A673 (cell line): Measurements from ENCODE around the gene IRAK3. TPM values are rescaled to one million over a fixed set of nuclear protein-coding genes. Genes with fewer than 3 reads are reported as not detected.

Experiments
- BruUV-seq: library from RNA; stranded (reverse); fragments of 400-500 nt; replicated peaks from 2 replicates; lab custom pipeline; 2021; lab: Mats Ljungman, UMichigan
- CTCF ChIA-PET: fragments of 300-600 bp; sonication (Branson Sonifier 250); formaldehyde crosslinking; loops from one replicate; lab custom pipeline; 2022; ENCODE audit warnings: antibody characterized with exemption; lab: Charles Lee
- POLR2A ChIA-PET: fragments of 300-600 bp; sonication (Branson Sonifier 250); formaldehyde crosslinking; loops from one replicate; lab custom pipeline; 2022; ENCODE audit warnings: antibody characterized with exemption; ENCODE audit not compliant: low non-redundant PET; lab: Charles Lee
- DNase-seq: peaks from one replicate; pipeline ENCODE4 v3.0.0-alpha.2; 2015; ENCODE audit warnings: low spot score
- H3K27ac ChIP-seq: fragments of 200-600 bp; sonication (generic); 2 replicates; pipeline ENCODE4 v1.5.1; 2016; ENCODE audit warnings: mixed run types, low read depth, mild to moderate bottlenecking, mixed read lengths, antibody characterized with exemption, low read length; ENCODE audit not compliant: poor library complexity, severe bottlenecking
- H3K27me3 ChIP-seq: fragments of 200-600 bp; sonication (generic); replicated peaks from 2 replicates; pipeline ENCODE4 v1.6.1; 2017; ENCODE audit warnings: mixed run types, low read depth, mild to moderate bottlenecking, mixed read lengths, antibody characterized with exemption, low read length; ENCODE audit not compliant: insufficient read depth, poor library complexity
- H3K36me3 ChIP-seq: fragments of 200-600 bp; sonication (generic); 2 replicates; pipeline ENCODE4 v1.6.1; 2016; ENCODE audit warnings: mixed run types, mild to moderate bottlenecking, mixed read lengths, antibody characterized with exemption, low read length; ENCODE audit not compliant: insufficient read depth, poor library complexity, severe bottlenecking
- H3K4me1 ChIP-seq: fragments of 200-600 bp; sonication (generic); 2 replicates; pipeline ENCODE4 v1.6.1; 2017; ENCODE audit warnings: mixed run types, mild to moderate bottlenecking, mixed read lengths, antibody characterized with exemption, low read length; ENCODE audit not compliant: insufficient read depth, poor library complexity, severe bottlenecking
- H3K4me3 ChIP-seq: fragments of 200-600 bp; sonication (generic); 2 replicates; pipeline ENCODE4 v1.5.1; 2016; ENCODE audit warnings: low read depth, mixed run types, mild to moderate bottlenecking, mixed read lengths, low read length; ENCODE audit not compliant: poor library complexity, severe bottlenecking
- H3K9me3 ChIP-seq: fragments of 200-600 bp; sonication (generic); 2 replicates; pipeline ENCODE4 v1.6.1; 2016; ENCODE audit warnings: mixed run types, low read depth, mild to moderate bottlenecking, mixed read lengths, antibody characterized with exemption, low read length; ENCODE audit not compliant: poor library complexity, severe bottlenecking
- CTCF ChIP-seq: fragments of 300-800, 200-600 bp; sonication (generic); conservative IDR thresholded peaks from 2 replicates; pipeline ENCODE4 v1.5.1; 2017; ENCODE audit warnings: low read depth, mild to moderate bottlenecking, antibody characterized with exemption, low read length, moderate library complexity, mixed read lengths
- EZH2 ChIP-seq: fragments of 200-600 bp; sonication (generic); IDR thresholded peaks from 2 replicates; pipeline ENCODE4 v1.6.1; 2017; ENCODE audit warnings: borderline replicate concordance, low read depth, mild to moderate bottlenecking, mixed read lengths, antibody characterized with exemption, low read length; ENCODE audit not compliant: poor library complexity, severe bottlenecking
- intact Hi-C: fragments of 100-400 bp; cut with micrococcal nuclease; formaldehyde crosslinking; loops from one replicate; pipeline ENCODE4 v1.10.0; 2022; ENCODE audit not compliant: unreplicated experiment
- total RNA-seq: library from RNA; stranded (reverse); gene quantifications from 2 replicates; pipeline ENCODE4 v1.2.3, GENCODE V29; 2021

IRAK3 gene
- total RNA-seq, 1 experiment from 2014 or later = 0.19 TPM

GRCh38 chr12:66160704-66161103 is 28.3 kb upstream of the IRAK3 start:
- intact Hi-C loops = no loop called here
- TF ChIP-seq EZH2 = no peak
- no peak for TF ChIP-seq CTCF
- BruUV-seq = no TSS peak
- peaks cover 10% of the 10 kb centered on the region for H3K4me1 ChIP-seq
- peaks cover 13% of the 10 kb centered on the region for H3K36me3 ChIP-seq
- CTCF ChIA-PET = no interaction called here
- H3K9me3 ChIP-seq = peaks cover 18% of the 10 kb centered on the region
- no peak overlapping the region for H3K4me3 ChIP-seq
- DNase-seq = no peak
- H3K27ac ChIP-seq = no peak overlapping the region
- H3K27me3 ChIP-seq = no peaks in the 10 kb centered on the region
- POLR2A ChIA-PET = no interaction called here

- TF ChIP-seq CTCF = no peak
- TF ChIP-seq EZH2 = no peak
- peaks cover 21% of the 10 kb centered on the region for H3K9me3 ChIP-seq
- CTCF ChIA-PET = no interaction called here
- H3K27me3 ChIP-seq = no peaks in the 10 kb centered on the region
- H3K27ac ChIP-seq = no peak overlapping the region
- intact Hi-C loops = no loop called here
- POLR2A ChIA-PET = no interaction called here
- DNase-seq = peak; percentile 59
- no TSS peak for BruUV-seq
- H3K4me1 ChIP-seq = peaks cover 10% of the 10 kb centered on the region
- H3K4me3 ChIP-seq = no peak overlapping the region
- peaks cover 21% of the 10 kb centered on the region for H3K36me3 ChIP-seq
Measured at GRCh38 chr12:66162701-66163100, 26.3 kb upstream of the IRAK3 start.

GRCh38 chr12:66163289-66163688 is 25.7 kb upstream of the IRAK3 start:
- CTCF ChIA-PET = no interaction called here

More at GRCh38 chr12:66163289-66163688, 25.7 kb upstream of the IRAK3 start:
- Histone ChIP-seq H3K27me3 (no peaks in the 10 kb centered on the region), H3K4me1 (peaks cover 12% of the 10 kb centered on the region), H3K27ac (no peak overlapping the region), H3K4me3 (no peak overlapping the region), H3K36me3 (peaks cover 21% of the 10 kb centered on the region), H3K9me3 (peaks cover 21% of the 10 kb centered on the region)
- POLR2A ChIA-PET = no interaction called here
- intact Hi-C loops = no loop called here
- no peak for DNase-seq
- no TSS peak for BruUV-seq
- TF ChIP-seq CTCF (no peak), EZH2 (no peak)
